22Rv1 (cell line): ENCODE measurements around the gene KHDC1.

Source experiments
- ZFX ChIP-seq: fragments of 450-650 bp; IDR thresholded peaks from 2 replicates; pipeline ENCODE4 v1.6.1; 2017; ENCODE audit warnings: antibody characterized with exemption, borderline replicate concordance
- TF ChIP-seq, protein P1 (sequence below): fragments of 450-650 bp; IDR thresholded peaks from 2 replicates; pipeline ENCODE4 v1.5.1; 2017; ENCODE audit warnings: mild to moderate bottlenecking

DNA sequence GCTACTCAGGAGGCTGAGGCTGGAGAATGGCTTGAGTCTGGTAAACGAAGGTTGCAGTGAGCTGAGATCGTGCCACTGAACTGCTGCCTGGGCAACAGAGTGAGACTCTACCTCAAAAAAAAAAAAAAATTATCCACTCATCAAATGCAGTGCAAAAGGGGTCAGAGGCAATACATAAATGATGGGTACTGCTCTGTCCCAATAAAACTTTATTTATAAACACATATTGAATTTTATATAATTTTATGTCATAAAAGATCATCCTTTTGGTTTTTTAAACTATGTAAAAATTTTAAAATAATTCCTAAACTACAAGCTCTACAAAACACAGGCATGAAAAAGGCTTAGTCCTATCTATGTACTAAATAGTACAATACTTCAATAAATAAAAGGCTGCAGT lies 10.3 kb downstream of the KHDC1 start:
- TF ChIP-seq, protein P1, sequence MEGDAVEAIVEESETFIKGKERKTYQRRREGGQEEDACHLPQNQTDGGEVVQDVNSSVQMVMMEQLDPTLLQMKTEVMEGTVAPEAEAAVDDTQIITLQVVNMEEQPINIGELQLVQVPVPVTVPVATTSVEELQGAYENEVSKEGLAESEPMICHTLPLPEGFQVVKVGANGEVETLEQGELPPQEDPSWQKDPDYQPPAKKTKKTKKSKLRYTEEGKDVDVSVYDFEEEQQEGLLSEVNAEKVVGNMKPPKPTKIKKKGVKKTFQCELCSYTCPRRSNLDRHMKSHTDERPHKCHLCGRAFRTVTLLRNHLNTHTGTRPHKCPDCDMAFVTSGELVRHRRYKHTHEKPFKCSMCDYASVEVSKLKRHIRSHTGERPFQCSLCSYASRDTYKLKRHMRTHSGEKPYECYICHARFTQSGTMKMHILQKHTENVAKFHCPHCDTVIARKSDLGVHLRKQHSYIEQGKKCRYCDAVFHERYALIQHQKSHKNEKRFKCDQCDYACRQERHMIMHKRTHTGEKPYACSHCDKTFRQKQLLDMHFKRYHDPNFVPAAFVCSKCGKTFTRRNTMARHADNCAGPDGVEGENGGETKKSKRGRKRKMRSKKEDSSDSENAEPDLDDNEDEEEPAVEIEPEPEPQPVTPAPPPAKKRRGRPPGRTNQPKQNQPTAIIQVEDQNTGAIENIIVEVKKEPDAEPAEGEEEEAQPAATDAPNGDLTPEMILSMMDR = no peak
- no peak for TF ChIP-seq ZFX
